Measurements from ENCODE around the gene REN. TPM values are rescaled to one million over a fixed set of nuclear protein-coding genes. Genes with fewer than 3 reads are reported as not detected.

Gene REN
- total and polyA plus RNA-seq, 4 experiments from 2014 or later, result not detected

GRCh38 chr1:204142032-204142974 is 23.8 kb downstream of the REN start:
- peaks cover 2 to 7% of the 10 kb centered on the region in 2 donors for H3K36me3 Mint-ChIP-seq
- POLR2A ChIA-PET (ENCODE audit: partially characterized antibody), result no interaction called here
- H3K27ac ChIP-seq (ENCODE audit: low read depth, low read length), result no peak overlapping the region
- H3K4me1 Mint-ChIP-seq, result peaks cover 0 to 4% (median 0%) of the 10 kb centered on the region in 4 donors
- H3K9me3 ChIP-seq (ENCODE audit: control insufficient read depth in 1 of 2, low read length in 2 of 2), result no peaks in the 10 kb centered on the region
- no peak for DNase-seq
- CTCF ChIA-PET (ENCODE audit: partially characterized antibody), result interaction anchor here (0.9 kb wide), 1 partner anchor 64 kb away, joined by 3 read pairs; no protein-coding TSS in a partner anchor
- no peak overlapping the region for H3K4me3 Mint-ChIP-seq
- H3K27me3 ChIP-seq (ENCODE audit: insufficient read depth, low read length), result no peaks in the 10 kb centered on the region
- H3K4me1 ChIP-seq (ENCODE audit: insufficient read depth, low read length), result no peaks in the 10 kb centered on the region
- no peak overlapping the region for H3K4me3 ChIP-seq (ENCODE audit: low read length in 2 of 2)
- intact Hi-C loops (cut with micrococcal nuclease), result no loop called here
- peak overlapping the region in 1 of 7 donors; percentile 29 for H3K27ac Mint-ChIP-seq
- H3K9me3 Mint-ChIP-seq, result no peaks in the 10 kb centered on the region
- H3K36me3 ChIP-seq (ENCODE audit: insufficient read depth, low read length), result no peaks in the 10 kb centered on the region
- peaks cover 0 to 2% of the 10 kb centered on the region in 2 donors for H3K27me3 Mint-ChIP-seq

GRCh38 chr1:204141131-204141530 is 25.0 kb downstream of the REN start:
- Mint-ChIP-seq H3K4me3 (no peak overlapping the region), H3K27ac (no peak overlapping the region), H3K27me3 (peaks cover 0 to 2% of the 10 kb centered on the region in 2 donors), H3K9me3 (no peaks in the 10 kb centered on the region), H3K36me3 (peaks cover 2 to 7% of the 10 kb centered on the region in 2 donors), H3K4me1 (no peaks in the 10 kb centered on the region)
- H3K4me1 ChIP-seq (ENCODE audit: insufficient read depth, low read length), result no peaks in the 10 kb centered on the region
- intact Hi-C loops (cut with micrococcal nuclease), result no loop called here
- H3K4me3 ChIP-seq (ENCODE audit: low read length in 2 of 2), result no peak overlapping the region
- no peaks in the 10 kb centered on the region for H3K9me3 ChIP-seq (ENCODE audit: control insufficient read depth in 1 of 2, low read length in 2 of 2)
- H3K36me3 ChIP-seq (ENCODE audit: insufficient read depth, low read length), result no peaks in the 10 kb centered on the region
- no peak overlapping the region for H3K27ac ChIP-seq (ENCODE audit: low read depth, low read length)
- no peaks in the 10 kb centered on the region for H3K27me3 ChIP-seq (ENCODE audit: insufficient read depth, low read length)
- POLR2A ChIA-PET (ENCODE audit: partially characterized antibody), result no interaction called here
- no peak for DNase-seq
- CTCF ChIA-PET (ENCODE audit: partially characterized antibody), result interaction anchor here (5.0 kb wide), 1 partner anchor 13 kb away, joined by 28 read pairs; no protein-coding TSS in a partner anchor

- H3K36me3 Mint-ChIP-seq, result peaks cover 6 to 7% of the 10 kb centered on the region in 2 donors
- intact Hi-C loops (cut with micrococcal nuclease), result no loop called here
These were observed 26.2 kb downstream of the REN start for GRCh38 chr1:204139952-204140351.

GRCh38 chr1:204139088-204139487 is 27.0 kb downstream of the REN start:
- no peaks in the 10 kb centered on the region for H3K9me3 ChIP-seq (ENCODE audit: control insufficient read depth in 1 of 2, low read length in 2 of 2)
- H3K4me1 Mint-ChIP-seq, result no peaks in the 10 kb centered on the region
- peaks cover 6 to 7% of the 10 kb centered on the region in 2 donors for H3K36me3 Mint-ChIP-seq
- CTCF ChIA-PET (ENCODE audit: partially characterized antibody), result interaction anchor here (2.1 to 5.0 kb wide), 2 partner anchors 11 to 23 kb away, joined by 5 to 28 read pairs; no protein-coding TSS in a partner anchor
- H3K9me3 Mint-ChIP-seq, result no peaks in the 10 kb centered on the region
- no peak overlapping the region for H3K4me3 ChIP-seq (ENCODE audit: low read length in 2 of 2)
- no peak overlapping the region for H3K27ac Mint-ChIP-seq
- intact Hi-C loops (cut with micrococcal nuclease), result no loop called here
- DNase-seq, result no peak
- H3K4me1 ChIP-seq (ENCODE audit: insufficient read depth, low read length), result no peaks in the 10 kb centered on the region
- no peak overlapping the region for H3K4me3 Mint-ChIP-seq
- no peaks in the 10 kb centered on the region for H3K27me3 Mint-ChIP-seq
- H3K27ac ChIP-seq (ENCODE audit: low read depth, low read length), result no peak overlapping the region
- POLR2A ChIA-PET (ENCODE audit: partially characterized antibody), result no interaction called here
- no peaks in the 10 kb centered on the region for H3K27me3 ChIP-seq (ENCODE audit: insufficient read depth, low read length)
- no peaks in the 10 kb centered on the region for H3K36me3 ChIP-seq (ENCODE audit: insufficient read depth, low read length)

More at GRCh38 chr1:204139952-204140351, 26.2 kb downstream of the REN start:
- H3K27me3 ChIP-seq (ENCODE audit: insufficient read depth, low read length), result no peaks in the 10 kb centered on the region
- no peak for DNase-seq
- Mint-ChIP-seq H3K27ac (peak overlapping the region in 1 of 7 donors; percentile 10), H3K27me3 (peaks cover 0 to 2% of the 10 kb centered on the region in 2 donors), H3K4me1 (no peaks in the 10 kb centered on the region), H3K4me3 (no peak overlapping the region), H3K9me3 (no peaks in the 10 kb centered on the region)
- CTCF ChIA-PET (ENCODE audit: partially characterized antibody), result interaction anchor here (5.0 kb wide), 1 partner anchor 12 kb away, joined by 28 read pairs; no protein-coding TSS in a partner anchor
- no peak overlapping the region for H3K4me3 ChIP-seq (ENCODE audit: low read length in 2 of 2)
- H3K4me1 ChIP-seq (ENCODE audit: insufficient read depth, low read length), result no peaks in the 10 kb centered on the region
- H3K27ac ChIP-seq (ENCODE audit: low read depth, low read length), result no peak overlapping the region
- POLR2A ChIA-PET (ENCODE audit: partially characterized antibody), result no interaction called here
- H3K9me3 ChIP-seq (ENCODE audit: control insufficient read depth in 1 of 2, low read length in 2 of 2), result no peaks in the 10 kb centered on the region
- no peaks in the 10 kb centered on the region for H3K36me3 ChIP-seq (ENCODE audit: insufficient read depth, low read length)

- POLR2A ChIA-PET (ENCODE audit: partially characterized antibody), result no interaction called here
- Mint-ChIP-seq H3K9me3 (peaks cover 0 to 2% (median 0%) of the 10 kb centered on the region in 8 donors), H3K4me1 (no peaks in the 10 kb centered on the region), H3K27me3 (no peaks in the 10 kb centered on the region), H3K36me3 (peaks cover 6 to 7% of the 10 kb centered on the region in 2 donors), H3K4me3 (no peak overlapping the region), H3K27ac (no peak overlapping the region)
- CTCF ChIA-PET (ENCODE audit: partially characterized antibody), result interaction anchor here (1.1 to 5.0 kb wide), 2 partner anchors 9 to 26 kb away, joined by 3 to 28 read pairs; no protein-coding TSS in a partner anchor
- Histone ChIP-seq H3K4me1 (ENCODE audit: insufficient read depth, low read length) (no peaks in the 10 kb centered on the region), H3K27me3 (ENCODE audit: insufficient read depth, low read length) (no peaks in the 10 kb centered on the region), H3K27ac (ENCODE audit: low read depth, low read length) (no peak overlapping the region), H3K4me3 (ENCODE audit: low read length in 2 of 2) (no peak overlapping the region), H3K36me3 (ENCODE audit: insufficient read depth, low read length) (no peaks in the 10 kb centered on the region), H3K9me3 (ENCODE audit: control insufficient read depth in 1 of 2, low read length in 2 of 2) (no peaks in the 10 kb centered on the region)
- intact Hi-C loops (cut with micrococcal nuclease), result no loop called here
- DNase-seq, result no peak
These were observed 29.3 kb downstream of the REN start for GRCh38 chr1:204136814-204137213.

GRCh38 chr1:204134103-204134502 is 32.0 kb downstream of the REN start:
- CTCF ChIA-PET (ENCODE audit: partially characterized antibody), result no interaction called here
- H3K27ac ChIP-seq (ENCODE audit: low read depth, low read length), result no peak overlapping the region
- Mint-ChIP-seq H3K36me3 (peaks cover 0 to 4% of the 10 kb centered on the region in 2 donors), H3K27me3 (no peaks in the 10 kb centered on the region), H3K4me1 (peaks cover 2 to 3% (median 3%) of the 10 kb centered on the region in 4 donors), H3K27ac (no peak overlapping the region), H3K4me3 (no peak overlapping the region), H3K9me3 (peaks cover 0 to 2% (median 0%) of the 10 kb centered on the region in 8 donors)
- H3K4me3 ChIP-seq (ENCODE audit: low read length in 2 of 2), result no peak overlapping the region
- no peak for DNase-seq
- no peaks in the 10 kb centered on the region for H3K9me3 ChIP-seq (ENCODE audit: control insufficient read depth in 1 of 2, low read length in 2 of 2)
- H3K36me3 ChIP-seq (ENCODE audit: insufficient read depth, low read length), result no peaks in the 10 kb centered on the region
- POLR2A ChIA-PET (ENCODE audit: partially characterized antibody), result no interaction called here
- peaks cover 4% of the 10 kb centered on the region for H3K4me1 ChIP-seq (ENCODE audit: insufficient read depth, low read length)
- intact Hi-C loops (cut with micrococcal nuclease), result no loop called here
- no peaks in the 10 kb centered on the region for H3K27me3 ChIP-seq (ENCODE audit: insufficient read depth, low read length)

- CTCF ChIA-PET (ENCODE audit: partially characterized antibody), result interaction anchor here (1.6 kb wide), 1 partner anchor 272 kb away, joined by 5 read pairs; the partner anchor contains the start of gene SNRPE
- POLR2A ChIA-PET (ENCODE audit: partially characterized antibody), result no interaction called here
- no peak overlapping the region for H3K4me3 Mint-ChIP-seq
These were observed 33.4 kb downstream of the REN start for GRCh38 chr1:204132718-204133117.

More at GRCh38 chr1:204132718-204133117, 33.4 kb downstream of the REN start:
- no peak overlapping the region for H3K27ac Mint-ChIP-seq
- no peak overlapping the region for H3K27ac ChIP-seq (ENCODE audit: low read depth, low read length)
- H3K9me3 ChIP-seq (ENCODE audit: control insufficient read depth in 1 of 2, low read length in 2 of 2), result no peaks in the 10 kb centered on the region
- peaks cover 0 to 2% (median 0%) of the 10 kb centered on the region in 8 donors for H3K9me3 Mint-ChIP-seq
- H3K36me3 ChIP-seq (ENCODE audit: insufficient read depth, low read length), result no peaks in the 10 kb centered on the region
- DNase-seq, result no peak
- H3K36me3 Mint-ChIP-seq, result peaks cover 0 to 4% of the 10 kb centered on the region in 2 donors
- H3K27me3 Mint-ChIP-seq, result no peaks in the 10 kb centered on the region
- H3K4me3 ChIP-seq (ENCODE audit: low read length in 2 of 2), result no peak overlapping the region
- peaks cover 5 to 14% (median 10%) of the 10 kb centered on the region in 4 donors for H3K4me1 Mint-ChIP-seq
- peaks cover 9% of the 10 kb centered on the region for H3K4me1 ChIP-seq (ENCODE audit: insufficient read depth, low read length)
- no peaks in the 10 kb centered on the region for H3K27me3 ChIP-seq (ENCODE audit: insufficient read depth, low read length)
- intact Hi-C loops (cut with micrococcal nuclease), result no loop called here

Data from CD4-positive, alpha-beta memory T cell (primary cell).